Right hindlimb (tissue), 1 donor: ENCODE measurements around the gene MSL3.

Source experiments
- DNase-seq: peaks from one replicate; pipeline ENCODE4 v3.0.0-alpha.2; 2018

The MSL3 gene

DNA sequence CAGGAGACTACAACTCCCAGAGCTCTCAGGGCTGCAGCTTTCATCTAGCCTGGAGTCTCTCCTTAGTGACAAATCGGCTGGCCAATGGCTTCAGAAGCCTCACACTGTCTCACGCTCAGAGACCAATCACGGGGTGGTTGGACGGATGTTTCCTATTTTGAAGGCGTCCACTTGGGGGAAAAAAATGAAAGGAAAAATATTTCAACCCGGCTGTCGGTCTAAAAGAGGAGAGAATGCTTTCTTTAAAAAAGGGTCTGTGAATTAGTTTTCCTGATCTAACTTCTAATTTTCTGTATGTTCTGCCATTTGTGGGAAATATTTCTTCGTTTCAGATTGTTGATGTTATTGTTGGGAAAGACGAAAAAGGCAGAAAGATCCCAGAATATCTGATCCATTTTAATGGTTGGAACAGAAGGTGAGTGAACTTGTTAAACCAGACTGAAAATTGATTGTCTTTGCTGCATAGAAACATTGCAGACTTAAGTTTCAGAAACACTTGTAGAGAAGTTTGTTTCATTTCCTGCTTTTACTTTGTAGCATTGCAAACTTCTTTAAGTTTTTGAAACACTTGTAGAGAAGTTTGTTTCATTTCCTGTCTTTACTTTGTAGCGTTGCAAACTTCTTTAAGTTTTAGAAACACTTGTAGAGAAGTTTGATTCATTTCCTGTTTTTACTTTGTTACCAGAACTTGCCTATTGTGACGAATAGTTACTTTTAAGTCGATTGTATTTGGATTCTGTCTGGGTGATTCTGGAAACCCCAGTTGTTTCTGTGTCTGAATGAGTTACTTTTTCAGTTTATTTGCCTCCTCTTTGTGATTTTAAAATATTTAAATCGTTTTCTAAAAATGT lies 1.6 kb downstream of the MSL3 start:
- DNase-seq = peak; percentile 87

GRCh38 chrX:11760958-11761357 lies 2.9 kb downstream of the MSL3 start:
- no peak for DNase-seq

- no peak for DNase-seq
Measured at GRCh38 chrX:11764602-11765067, 6.6 kb downstream of the MSL3 start.

- no peak for DNase-seq
Measured at GRCh38 chrX:11765449-11765848, 7.4 kb downstream of the MSL3 start.

GRCh38 chrX:11766487-11766886 lies 8.4 kb downstream of the MSL3 start:
- DNase-seq = no peak

- DNase-seq = no peak
Measured at GRCh38 chrX:11768039-11768438, 10.0 kb downstream of the MSL3 start.

GRCh38 chrX:11770320-11770719 lies 12.3 kb downstream of the MSL3 start:
- DNase-seq = peak; percentile 46

- DNase-seq = no peak
Measured at GRCh38 chrX:11778230-11778629, 20.2 kb downstream of the MSL3 start.

GRCh38 chrX:11781133-11781532 lies 23.1 kb downstream of the MSL3 start:
- DNase-seq = no peak

GRCh38 chrX:11781734-11782370 lies 23.8 kb downstream of the MSL3 start:
- no peak for DNase-seq

GRCh38 chrX:11784543-11784942 lies 26.5 kb downstream of the MSL3 start:
- no peak for DNase-seq

- no peak for DNase-seq
Measured at GRCh38 chrX:11786862-11787261, 28.8 kb downstream of the MSL3 start.

DNA sequence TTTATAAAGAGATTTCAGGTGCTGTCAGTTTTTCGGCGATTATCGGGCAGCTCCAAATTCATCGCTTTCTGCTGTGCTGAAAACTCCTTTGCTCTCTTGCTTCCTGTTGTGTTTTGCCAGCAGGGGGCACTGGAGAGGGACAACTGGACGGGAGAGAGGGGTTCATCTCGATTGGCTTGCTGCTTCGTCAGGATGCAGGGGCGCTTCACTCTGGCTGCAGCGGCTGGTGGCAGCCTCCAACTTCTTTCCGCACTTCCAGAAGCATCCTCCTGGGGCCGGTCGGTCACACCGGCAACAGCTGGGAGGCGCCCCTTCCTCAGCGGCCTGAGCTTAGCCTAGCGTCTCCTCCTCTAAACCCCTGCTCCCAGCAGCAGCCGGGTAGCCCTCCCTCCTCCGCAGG lies 29.5 kb downstream of the MSL3 start:
- peak; percentile 61 for DNase-seq

DNA sequence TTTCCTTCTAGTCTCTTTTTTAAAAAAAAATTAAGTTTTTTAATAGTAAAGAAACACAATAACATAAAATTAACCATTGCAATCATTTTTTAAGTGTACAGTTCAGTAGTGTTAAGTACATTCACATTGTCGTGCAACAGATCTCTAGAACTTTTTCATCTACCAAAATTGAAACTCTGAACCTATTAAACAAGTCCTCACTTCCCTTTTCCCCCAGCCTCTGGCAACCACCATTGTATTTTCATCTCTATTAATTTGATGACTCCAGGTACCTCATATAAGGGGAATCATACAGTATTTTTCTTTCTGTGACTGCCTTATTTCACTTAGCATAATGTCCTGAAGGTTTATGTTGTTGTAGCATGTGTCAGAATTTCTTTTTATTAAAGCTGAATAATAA lies 31.8 kb downstream of the MSL3 start:
- DNase-seq = no peak

DNA sequence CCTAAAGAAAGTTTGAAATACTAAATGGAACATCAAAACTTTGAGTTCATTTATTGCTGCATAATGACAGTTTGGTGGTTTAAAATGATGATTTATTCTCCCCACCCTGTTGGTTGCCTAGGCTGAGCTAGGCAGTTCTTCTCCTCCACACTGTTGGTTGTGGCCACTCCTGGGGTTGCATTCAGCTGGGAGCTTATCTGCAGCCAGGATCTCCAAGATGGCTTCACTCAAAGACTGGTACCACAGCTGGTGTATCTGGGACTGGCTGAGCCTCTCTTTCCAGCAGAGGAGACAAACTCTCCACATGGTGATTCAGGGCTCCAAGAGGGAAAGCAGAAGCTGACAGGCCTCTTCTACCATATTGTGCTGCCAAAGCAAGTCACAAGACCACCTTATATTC lies 33.1 kb downstream of the MSL3 start:
- no peak for DNase-seq

- no peak for DNase-seq
Measured at GRCh38 chrX:11791537-11791936, 33.5 kb downstream of the MSL3 start.

DNA sequence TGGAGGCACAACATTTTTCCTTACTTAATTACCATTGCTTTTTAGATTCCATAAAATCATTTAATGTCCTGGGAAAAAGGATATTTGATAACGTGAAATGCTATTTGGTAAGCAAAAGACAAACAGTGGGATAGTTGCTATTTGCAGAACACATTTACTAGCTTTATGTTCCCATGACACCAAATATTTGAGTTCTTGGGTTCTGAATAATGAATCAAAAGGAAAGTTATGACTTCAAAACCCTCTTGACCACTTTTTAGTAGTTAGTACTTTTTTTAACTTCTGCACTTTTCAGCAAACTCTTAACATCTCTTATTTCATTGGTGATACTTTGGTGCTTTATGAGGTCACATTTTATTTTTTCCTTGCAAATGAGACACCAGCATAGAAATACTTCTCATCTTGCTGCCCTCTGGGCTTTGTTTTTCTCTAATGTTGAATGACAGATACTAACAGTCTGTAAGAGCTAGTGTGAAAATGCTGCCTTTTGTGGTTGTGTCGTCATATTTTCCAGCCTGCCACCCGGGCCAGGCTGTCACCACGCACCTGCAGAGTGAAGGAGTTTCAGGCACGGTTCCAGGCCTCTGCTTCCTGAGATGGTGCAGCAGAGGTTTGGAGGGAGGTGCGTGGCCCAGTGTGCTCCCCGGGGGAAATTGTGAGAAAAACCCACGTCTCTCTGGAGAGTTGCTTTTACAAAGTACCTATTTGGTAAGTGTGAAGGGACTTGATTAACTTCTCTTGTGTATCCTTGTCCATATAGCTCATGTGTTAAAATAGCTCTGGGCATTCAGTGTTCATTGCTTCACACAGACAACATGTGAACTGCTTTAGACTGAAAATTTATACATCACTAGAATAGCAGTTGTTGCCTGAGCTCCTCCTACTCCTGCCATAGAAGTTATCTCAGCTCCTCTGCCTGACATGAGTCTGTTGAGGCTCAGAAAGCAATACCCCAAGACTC lies 34.7 kb downstream of the MSL3 start:
- no peak for DNase-seq

DNA sequence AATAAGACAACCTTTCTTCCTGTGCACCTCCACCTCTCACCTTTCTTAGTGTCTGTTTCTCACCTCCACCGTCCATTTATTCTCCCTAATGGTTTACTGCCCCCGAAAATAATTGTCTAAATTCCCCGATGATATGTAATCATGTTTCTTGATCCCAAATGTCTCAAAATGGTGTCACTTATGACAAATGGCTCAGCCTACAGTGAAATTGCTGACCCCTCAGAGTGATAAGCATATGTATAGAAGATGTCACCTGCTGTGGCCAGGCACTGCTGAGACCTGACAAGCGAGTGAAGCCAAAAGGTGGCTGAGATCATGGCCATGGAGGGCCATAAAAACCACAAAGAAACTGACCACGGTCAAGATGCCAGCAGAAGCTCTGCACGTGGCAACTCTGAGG lies 35.7 kb downstream of the MSL3 start:
- DNase-seq = no peak

DNA sequence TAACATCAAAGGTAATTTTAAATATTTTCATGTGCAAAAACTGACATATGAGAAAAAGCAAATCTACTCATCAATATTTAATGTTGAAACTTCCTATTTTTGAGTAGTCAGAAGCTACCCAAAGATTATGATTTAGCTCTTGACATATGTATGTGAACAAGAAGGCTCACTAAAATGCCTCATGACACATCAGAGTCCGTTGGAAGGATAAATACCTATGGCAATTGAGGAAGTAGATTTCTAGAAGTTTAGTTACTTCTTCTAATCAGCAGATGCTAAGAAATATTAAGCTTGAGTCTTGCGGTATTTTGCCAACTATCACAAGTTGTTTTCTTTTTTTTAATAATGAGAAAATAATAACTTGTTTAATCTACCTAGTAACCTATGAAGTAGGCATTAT lies 55.3 kb downstream of the MSL3 start:
- no peak for DNase-seq
